Neutrophil (primary cell): ENCODE results near the gene ZNF541.
"Not testable (repeated sequence)": the region's sequence is repeated elsewhere in the genome, so short reads cannot be mapped to it uniquely, and the experiment has no call there.

Experiments used
- H3K27ac ChIP-seq: fragments of 200-600 bp; sonication (generic); 2 replicates; pipeline ENCODE4 v1.5.1; 2016; ENCODE audit warnings: mild to moderate bottlenecking, moderate library complexity
- H3K27me3 ChIP-seq: fragments of 200-600 bp; sonication (generic); 2 replicates; pipeline ENCODE4 v1.6.0; 2016; ENCODE audit warnings: mild to moderate bottlenecking
- H3K36me3 ChIP-seq: fragments of 200-600 bp; sonication (generic); 2 replicates; pipeline ENCODE4 v1.5.1; 2017
- H3K4me1 ChIP-seq, 2 experiments: fragments of 200-600 bp in 1 of 2; sonication (generic) in 1 of 2; 1 replicate in 1 of 2; 2 replicates in 1 of 2; pipeline versions ENCODE4 v1.5.1 to v1.6.1; 2013 to 2016; ENCODE audit warnings: low read depth in 1 of 2, low read length in 1 of 2, mild to moderate bottlenecking in 1 of 2, moderate library complexity in 1 of 2; ENCODE audit not compliant: control insufficient read depth in 1 of 2, insufficient read depth in 1 of 2
- H3K4me3 ChIP-seq, 2 experiments: fragments of 200-600 bp in 1 of 2; sonication (generic) in 1 of 2; 1 replicate in 1 of 2; 2 replicates in 1 of 2; pipeline ENCODE4 v1.5.1; 2013 to 2016; ENCODE audit warnings: low read depth in 1 of 2, low read length in 1 of 2, mild to moderate bottlenecking in 1 of 2, moderate library complexity in 1 of 2
- H3K9me3 ChIP-seq: fragments of 200-600 bp; sonication (generic); 2 replicates; pipeline ENCODE4 v1.5.1; 2016
- TF ChIP-seq, protein P1 (sequence below): fragments of 200-600 bp; sonication (generic); IDR thresholded peaks from 2 replicates; pipeline ENCODE4 v1.5.1; 2016; ENCODE audit warnings: antibody characterized with exemption

The ZNF541 gene

DNA sequence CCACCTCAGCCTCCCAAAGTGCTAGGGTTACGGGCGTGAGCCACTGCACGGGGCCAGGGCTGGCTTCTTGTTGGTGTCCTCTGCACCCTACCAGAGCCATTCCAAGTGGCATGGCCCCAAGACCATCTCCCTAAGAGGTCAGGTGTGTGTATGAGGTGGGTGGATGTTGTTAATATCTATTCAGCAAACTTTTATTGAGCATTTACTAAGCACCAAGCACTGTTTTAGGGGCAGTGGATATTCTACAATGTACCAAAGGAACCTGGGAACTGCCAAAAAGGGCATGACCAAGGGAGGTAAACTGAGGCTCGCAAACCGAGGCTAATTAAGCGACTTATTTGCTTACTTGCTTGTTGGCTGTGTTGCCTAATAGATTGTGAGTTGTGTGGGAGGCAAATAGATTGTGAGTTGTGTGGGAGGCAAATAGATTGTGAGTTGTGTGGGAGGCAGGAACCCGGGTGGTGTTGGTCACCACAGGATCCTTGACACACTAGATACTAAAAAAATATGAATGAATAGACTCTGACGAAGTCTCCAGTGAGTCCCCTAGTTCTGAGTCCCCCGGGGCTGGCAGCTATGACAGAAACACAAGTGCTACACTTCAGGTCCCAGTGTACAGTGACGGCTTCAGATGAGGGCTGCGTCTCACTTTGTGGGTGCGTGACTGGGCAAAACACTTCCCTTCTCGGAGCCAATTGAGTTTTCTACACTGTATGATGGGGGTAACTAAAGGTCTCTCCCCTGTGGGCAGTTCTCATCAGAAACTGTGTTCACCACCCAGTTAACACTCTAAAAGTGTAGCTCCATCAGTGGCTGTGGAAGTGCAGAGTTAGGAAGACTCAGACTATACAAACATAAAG is 31.0 kb upstream of the ZNF541 start:
- Histone ChIP-seq H3K4me1 (peaks cover 35 to 36% of the 10 kb centered on the region in 2 experiments), H3K27ac (no peak overlapping the region), H3K36me3 (no peaks in the 10 kb centered on the region), H3K27me3 (peaks cover 55% of the 10 kb centered on the region), H3K9me3 (no peaks in the 10 kb centered on the region), H3K4me3 (no peak overlapping the region)
- TF ChIP-seq, protein P1, sequence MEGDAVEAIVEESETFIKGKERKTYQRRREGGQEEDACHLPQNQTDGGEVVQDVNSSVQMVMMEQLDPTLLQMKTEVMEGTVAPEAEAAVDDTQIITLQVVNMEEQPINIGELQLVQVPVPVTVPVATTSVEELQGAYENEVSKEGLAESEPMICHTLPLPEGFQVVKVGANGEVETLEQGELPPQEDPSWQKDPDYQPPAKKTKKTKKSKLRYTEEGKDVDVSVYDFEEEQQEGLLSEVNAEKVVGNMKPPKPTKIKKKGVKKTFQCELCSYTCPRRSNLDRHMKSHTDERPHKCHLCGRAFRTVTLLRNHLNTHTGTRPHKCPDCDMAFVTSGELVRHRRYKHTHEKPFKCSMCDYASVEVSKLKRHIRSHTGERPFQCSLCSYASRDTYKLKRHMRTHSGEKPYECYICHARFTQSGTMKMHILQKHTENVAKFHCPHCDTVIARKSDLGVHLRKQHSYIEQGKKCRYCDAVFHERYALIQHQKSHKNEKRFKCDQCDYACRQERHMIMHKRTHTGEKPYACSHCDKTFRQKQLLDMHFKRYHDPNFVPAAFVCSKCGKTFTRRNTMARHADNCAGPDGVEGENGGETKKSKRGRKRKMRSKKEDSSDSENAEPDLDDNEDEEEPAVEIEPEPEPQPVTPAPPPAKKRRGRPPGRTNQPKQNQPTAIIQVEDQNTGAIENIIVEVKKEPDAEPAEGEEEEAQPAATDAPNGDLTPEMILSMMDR: no peak

DNA sequence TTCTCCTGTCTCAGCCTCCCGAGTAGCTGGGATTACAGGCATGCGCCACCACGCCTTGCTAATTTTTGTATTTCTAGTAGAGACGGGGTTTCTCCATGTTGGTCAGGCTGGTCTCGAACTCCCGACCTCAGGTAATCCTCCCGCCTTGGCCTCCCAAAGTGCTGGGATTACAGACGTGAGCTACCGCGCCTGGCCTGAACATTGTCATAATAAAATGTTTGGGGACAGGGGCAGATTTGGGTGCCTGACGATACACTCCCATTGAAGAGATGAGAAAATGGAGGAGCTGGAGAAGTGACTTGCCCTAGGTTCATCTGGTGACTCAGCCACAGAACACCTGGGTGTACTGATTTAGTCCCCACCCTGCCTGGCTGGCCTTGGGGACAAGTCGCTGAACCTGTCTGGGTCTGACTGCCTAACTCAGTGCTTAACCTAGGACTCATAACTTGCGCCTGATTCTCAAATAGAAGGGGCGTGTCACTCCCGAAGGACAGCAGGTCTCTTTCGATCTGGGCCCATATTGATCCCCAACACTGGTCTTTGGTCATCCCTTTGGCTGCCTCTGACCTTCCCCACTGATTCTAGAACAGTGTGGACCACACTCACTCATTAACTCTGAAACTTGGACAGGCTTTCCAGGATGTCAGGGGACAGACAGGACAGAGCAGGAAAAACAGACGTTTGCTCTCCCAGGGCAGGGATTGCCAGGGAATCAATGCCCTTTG is 28.4 kb upstream of the ZNF541 start:
- peaks cover 28 to 30% of the 10 kb centered on the region in 2 experiments for H3K4me1 ChIP-seq
- H3K27me3 ChIP-seq: peaks cover 69% of the 10 kb centered on the region
- peak overlapping the region; percentile 85 for H3K27ac ChIP-seq
- H3K9me3 ChIP-seq: no peaks in the 10 kb centered on the region
- H3K4me3 ChIP-seq: peak overlapping the region; percentile 58 to 70
- TF ChIP-seq, protein P1: no peak
- H3K36me3 ChIP-seq: no peaks in the 10 kb centered on the region

DNA sequence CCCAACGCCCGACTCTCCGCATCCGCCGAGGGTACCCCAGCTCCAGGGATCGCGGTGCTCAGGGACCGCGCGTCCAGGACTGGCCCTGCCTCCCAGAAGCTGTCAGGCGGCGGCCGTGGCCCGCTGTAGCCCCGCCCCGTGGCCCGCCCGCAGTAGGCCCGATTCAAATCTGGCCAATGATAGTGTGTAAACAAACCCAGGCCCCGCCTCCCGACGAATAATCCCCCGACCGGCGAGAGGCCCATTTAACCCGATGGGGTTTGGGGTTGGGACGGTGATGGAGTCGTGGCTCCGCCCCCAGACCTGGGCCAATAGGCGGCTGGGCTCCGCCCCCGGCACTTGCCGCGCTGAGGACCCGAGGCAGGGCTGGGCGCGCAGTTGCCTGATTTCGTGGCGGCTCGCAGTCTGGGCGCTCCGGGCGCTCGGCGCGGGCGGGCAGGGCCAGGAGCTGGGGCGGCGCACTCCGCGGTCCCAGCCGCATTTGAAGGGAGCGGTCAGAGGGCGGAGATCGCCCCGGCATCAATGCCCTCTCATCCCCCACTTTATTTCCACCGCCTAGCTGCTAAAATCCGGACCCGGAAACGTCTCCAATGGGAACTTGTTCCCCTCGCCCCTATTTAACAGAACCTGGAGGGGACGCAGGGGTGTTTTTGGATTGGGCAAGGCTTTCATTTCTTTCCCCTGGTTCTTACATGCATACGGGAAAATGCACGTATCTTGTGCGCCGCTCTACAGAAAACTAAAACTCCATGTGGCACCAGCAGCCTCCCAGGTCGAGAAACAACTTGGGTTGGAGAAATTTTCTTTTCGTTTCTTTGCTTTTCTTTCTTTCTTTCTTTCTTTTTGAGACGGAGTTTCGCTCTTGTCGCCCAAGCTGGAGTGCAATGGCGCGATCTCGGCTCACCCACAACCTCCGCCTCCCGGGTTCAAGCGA is 27.6 kb upstream of the ZNF541 start:
- H3K36me3 ChIP-seq: no peaks in the 10 kb centered on the region
- no peaks in the 10 kb centered on the region for H3K9me3 ChIP-seq
- H3K27ac ChIP-seq: peak overlapping the region; percentile 85
- peak overlapping the region; percentile 58 to 70 for H3K4me3 ChIP-seq
- H3K4me1 ChIP-seq: peaks cover 34 to 36% of the 10 kb centered on the region in 2 experiments
- H3K27me3 ChIP-seq: peaks cover 65% of the 10 kb centered on the region
- TF ChIP-seq, protein P1: peak; percentile 46

DNA sequence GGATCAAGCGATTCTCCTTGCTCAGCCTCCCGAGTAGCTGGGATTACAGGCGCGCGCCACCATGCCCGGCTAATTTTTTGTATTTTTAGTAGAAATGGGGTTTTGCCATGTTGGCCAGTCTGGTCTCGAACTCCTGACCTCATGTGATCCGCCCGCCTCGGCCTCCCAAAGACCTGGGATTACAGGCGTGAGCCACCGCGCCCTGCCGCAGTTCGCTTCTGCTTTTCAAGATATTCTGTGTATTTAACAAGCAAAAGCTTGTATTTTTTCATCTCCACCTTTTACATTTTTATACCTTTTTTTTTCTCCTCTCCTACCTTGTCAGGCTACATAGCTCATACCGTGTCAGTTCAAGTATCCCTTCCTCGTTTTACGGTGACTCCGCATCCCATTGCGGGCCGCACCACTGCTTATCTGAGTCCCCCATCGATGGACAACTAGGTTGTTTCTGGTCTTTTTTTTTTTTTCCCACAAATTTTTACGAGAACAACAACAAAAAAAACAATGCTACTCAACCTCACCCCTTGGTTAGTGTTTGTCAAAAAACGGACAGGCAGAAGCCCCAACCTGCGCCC is 26.8 kb upstream of the ZNF541 start:
- H3K36me3 ChIP-seq, H3K9me3 ChIP-seq: not testable (repeated sequence)
- H3K27ac ChIP-seq: peak overlapping the region; percentile 85
- peaks cover 58% of the 10 kb centered on the region for H3K27me3 ChIP-seq
- H3K4me3 ChIP-seq: peak overlapping the region; percentile 58 to 70
- peaks cover 40 to 42% of the 10 kb centered on the region in 2 experiments for H3K4me1 ChIP-seq

DNA sequence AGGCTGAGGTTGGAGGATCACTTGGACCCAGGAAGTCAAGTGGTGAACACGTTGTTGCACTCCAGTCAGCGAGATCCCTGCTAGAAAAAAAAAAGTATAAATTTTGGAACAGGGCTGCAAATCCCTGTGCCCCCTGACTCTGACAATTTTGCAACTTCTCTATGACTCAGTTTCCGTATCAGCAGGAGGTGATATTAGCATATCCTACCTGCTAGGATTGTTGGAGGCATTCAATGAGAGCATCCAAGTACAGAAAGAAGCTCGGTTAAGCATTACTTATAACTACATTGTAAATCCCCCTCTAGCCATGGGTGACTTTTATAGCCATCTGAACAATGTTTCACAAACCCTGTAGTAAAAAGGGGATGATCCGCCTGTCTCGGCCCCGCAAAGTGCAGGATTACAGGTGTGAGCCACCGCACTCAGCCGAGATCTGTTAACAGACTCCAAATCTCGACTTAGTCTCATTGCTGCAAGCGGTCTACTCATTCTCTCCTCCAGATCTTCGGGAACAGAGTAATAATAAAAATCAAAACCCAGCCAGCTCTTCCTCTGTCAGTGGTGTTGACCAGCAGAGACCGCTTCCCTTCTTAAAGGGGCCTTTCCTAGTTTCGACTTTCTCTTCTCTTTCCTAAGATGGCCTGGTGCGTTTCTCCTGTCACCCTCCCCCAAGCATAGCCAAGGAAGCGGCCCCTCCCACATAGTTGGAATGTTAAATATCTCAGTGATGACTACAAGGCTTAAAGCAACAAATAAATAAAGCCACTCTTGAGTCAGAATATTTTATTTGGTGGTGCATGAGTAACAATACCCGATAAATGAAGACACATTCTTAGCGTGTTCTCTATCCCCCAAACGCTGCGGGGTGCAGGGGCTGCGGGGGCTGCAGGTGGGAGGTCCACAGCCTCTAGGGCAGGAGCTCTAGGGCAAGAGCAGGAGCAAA is 25.7 kb upstream of the ZNF541 start:
- Histone ChIP-seq H3K9me3 (no peaks in the 10 kb centered on the region), H3K4me3 (no peak overlapping the region), H3K36me3 (no peaks in the 10 kb centered on the region), H3K4me1 (peaks cover 40 to 42% of the 10 kb centered on the region in 2 experiments), H3K27me3 (peaks cover 50% of the 10 kb centered on the region), H3K27ac (no peak overlapping the region)
- TF ChIP-seq, protein P1: no peak
